ENCODE measurements around the gene CFAP92.

Gene CFAP92

DNA sequence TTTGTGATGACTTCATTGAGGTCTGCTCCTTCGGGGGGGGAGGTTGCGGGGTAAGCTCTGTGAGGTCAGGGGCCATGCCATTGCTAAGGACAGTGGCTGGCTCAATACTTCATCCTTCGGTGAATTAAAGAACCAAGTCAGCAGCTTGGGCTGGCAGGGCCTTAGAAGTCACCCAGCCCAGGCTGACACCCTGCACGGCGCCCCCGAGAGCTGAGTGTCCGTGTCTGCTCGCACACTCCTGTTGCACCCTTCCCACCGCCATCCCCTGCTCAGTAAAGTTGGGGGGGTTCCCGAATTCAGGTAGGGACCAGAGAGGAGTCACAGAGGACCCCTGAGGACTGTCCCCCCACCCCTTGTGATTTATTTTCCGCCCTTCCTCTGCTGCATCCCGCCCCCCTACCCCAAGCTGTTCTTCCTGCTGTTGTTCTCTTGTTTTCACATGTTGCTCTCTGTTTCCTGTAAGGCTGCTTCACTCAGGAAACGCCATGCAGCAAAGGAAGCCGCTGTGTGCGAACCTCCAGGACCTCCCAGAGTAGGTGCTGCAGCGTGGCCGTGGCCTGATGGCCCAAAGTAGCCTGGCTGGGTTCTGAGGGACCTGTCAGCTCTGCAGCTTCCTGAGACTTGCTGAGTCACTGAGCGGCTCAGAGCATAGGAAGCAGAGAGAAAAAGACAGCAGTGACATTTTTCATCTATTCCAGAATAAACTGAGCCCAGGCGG, 21.7 kb upstream of the CFAP92 start:
- DNase-seq (ENCODE audit: insufficient read length) (no peak), FAIRE-seq (no peak)
- TF ChIP-seq POLR2A (IDR thresholded peaks at IDR 0.05; ENCODE audit: low read depth, low read length): no peak
- TF ChIP-seq TAF1 (IDR thresholded peaks at IDR 0.05; ENCODE audit: borderline replicate concordance, low read depth, low read length): no peak
- TF ChIP-seq POLR2AphosphoS5 (IDR thresholded peaks at IDR 0.05; ENCODE audit: low read depth, low read length): no peak

DNA sequence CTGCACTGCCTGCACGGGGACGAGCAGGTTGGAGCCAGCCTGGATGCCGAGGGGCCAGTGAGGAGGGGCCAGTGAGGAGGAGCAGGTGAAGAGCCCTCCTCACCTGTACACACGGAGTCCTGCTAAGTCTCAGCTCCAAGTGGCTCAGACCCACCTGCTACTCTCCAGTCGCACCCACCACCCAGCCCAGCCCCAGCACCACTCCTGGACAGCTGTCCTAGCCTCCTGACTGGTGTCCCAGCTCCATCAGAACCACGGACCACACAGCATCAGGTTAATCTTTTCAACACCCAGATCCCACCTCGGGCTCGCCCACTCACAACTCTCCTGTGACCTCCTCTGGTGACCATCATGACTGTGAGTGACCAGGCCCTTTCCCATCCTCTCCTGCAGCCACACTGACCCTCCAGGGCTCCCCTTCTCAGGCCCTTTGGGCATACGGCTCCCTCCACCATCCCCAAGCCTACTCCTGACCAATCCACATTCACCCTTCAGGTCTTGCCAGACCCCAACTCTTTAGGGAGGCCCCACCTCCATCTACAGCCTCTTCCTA, 21.0 kb upstream of the CFAP92 start:
- FAIRE-seq (no peak), DNase-seq (ENCODE audit: insufficient read length) (no peak)
- TF ChIP-seq TAF1 (IDR thresholded peaks at IDR 0.05; ENCODE audit: borderline replicate concordance, low read depth, low read length) (no peak), POLR2A (IDR thresholded peaks at IDR 0.05; ENCODE audit: low read depth, low read length) (no peak), POLR2AphosphoS5 (IDR thresholded peaks at IDR 0.05; ENCODE audit: low read depth, low read length) (no peak)

DNA sequence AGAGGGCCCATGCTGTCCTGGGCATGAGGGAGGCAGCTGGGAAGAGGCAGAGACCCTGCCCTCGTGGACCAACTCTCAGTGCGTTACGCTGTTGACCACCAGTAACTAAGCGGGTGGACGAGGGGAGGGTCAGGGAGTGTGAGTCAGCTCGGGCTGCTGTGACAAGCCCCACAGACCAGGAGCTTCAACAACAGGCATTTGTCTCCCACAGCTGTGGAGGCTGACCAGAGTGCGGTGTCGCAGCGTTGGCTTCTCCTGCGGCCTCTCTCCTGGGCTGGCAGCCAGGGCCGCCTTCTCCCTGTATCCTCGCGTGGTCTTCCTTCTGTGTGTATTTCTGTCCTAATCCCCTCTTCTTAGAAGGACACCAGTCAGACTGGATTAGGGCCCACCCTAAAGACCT, 20.3 kb upstream of the CFAP92 start:
- no peak for FAIRE-seq
- TF ChIP-seq TAF1 (IDR thresholded peaks at IDR 0.05; ENCODE audit: borderline replicate concordance, low read depth, low read length): no peak
- no peak for TF ChIP-seq POLR2A (IDR thresholded peaks at IDR 0.05; ENCODE audit: low read depth, low read length)
- TF ChIP-seq POLR2AphosphoS5 (IDR thresholded peaks at IDR 0.05; ENCODE audit: low read depth, low read length): no peak
- no peak for DNase-seq (ENCODE audit: insufficient read length)

DNA sequence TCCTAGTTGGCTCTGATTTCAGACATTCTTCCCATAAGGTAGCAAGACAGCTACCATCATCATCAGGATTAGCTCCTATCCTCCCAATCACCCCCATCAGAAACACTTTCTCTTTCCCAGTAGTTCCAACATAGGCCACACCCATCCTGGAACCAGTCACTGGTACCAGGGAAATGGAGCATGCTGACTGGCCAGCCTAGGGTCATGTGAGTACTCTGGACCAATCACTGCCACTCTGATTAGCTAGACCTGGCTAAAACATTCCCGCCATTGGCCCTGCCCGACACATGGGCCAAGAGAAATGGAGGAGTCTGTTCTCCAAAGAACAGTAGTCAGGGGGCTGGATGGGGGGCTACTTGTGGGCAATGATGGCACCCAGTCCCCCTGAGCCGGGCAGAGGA, 19.6 kb upstream of the CFAP92 start:
- no peak for DNase-seq (ENCODE audit: insufficient read length)

GRCh38 chr3:129010310-129010956, 16.6 kb upstream of the CFAP92 start:
- no peak for FAIRE-seq
- TF ChIP-seq POLR2A (IDR thresholded peaks at IDR 0.05; ENCODE audit: low read depth, low read length): no peak
- TF ChIP-seq POLR2AphosphoS5 (IDR thresholded peaks at IDR 0.05; ENCODE audit: low read depth, low read length): no peak
- no peak for TF ChIP-seq TAF1 (IDR thresholded peaks at IDR 0.05; ENCODE audit: borderline replicate concordance, low read depth, low read length)
- no peak for DNase-seq (ENCODE audit: insufficient read length)

More for the DNA sequence above, 19.6 kb upstream of the CFAP92 start:
- FAIRE-seq: no peak
- TF ChIP-seq POLR2A (IDR thresholded peaks at IDR 0.05; ENCODE audit: low read depth, low read length) (no peak), TAF1 (IDR thresholded peaks at IDR 0.05; ENCODE audit: borderline replicate concordance, low read depth, low read length) (no peak), POLR2AphosphoS5 (IDR thresholded peaks at IDR 0.05; ENCODE audit: low read depth, low read length) (no peak)

- no peak for FAIRE-seq
- DNase-seq (ENCODE audit: insufficient read length): no peak
These were observed 15.4 kb upstream of the CFAP92 start for GRCh38 chr3:129009266-129009665.

GRCh38 chr3:129007792-129008191, 13.9 kb upstream of the CFAP92 start:
- no peak for TF ChIP-seq POLR2AphosphoS5 (IDR thresholded peaks at IDR 0.05; ENCODE audit: low read depth, low read length)
- TF ChIP-seq POLR2A (IDR thresholded peaks at IDR 0.05; ENCODE audit: low read depth, low read length): no peak
- no peak for TF ChIP-seq TAF1 (IDR thresholded peaks at IDR 0.05; ENCODE audit: borderline replicate concordance, low read depth, low read length)
- no peak for DNase-seq (ENCODE audit: insufficient read length)
- FAIRE-seq: no peak

More at GRCh38 chr3:129009266-129009665, 15.4 kb upstream of the CFAP92 start:
- TF ChIP-seq POLR2A (IDR thresholded peaks at IDR 0.05; ENCODE audit: low read depth, low read length): no peak
- no peak for TF ChIP-seq POLR2AphosphoS5 (IDR thresholded peaks at IDR 0.05; ENCODE audit: low read depth, low read length)
- TF ChIP-seq TAF1 (IDR thresholded peaks at IDR 0.05; ENCODE audit: borderline replicate concordance, low read depth, low read length): no peak

GRCh38 chr3:129006864-129007263, 13.0 kb upstream of the CFAP92 start:
- FAIRE-seq: no peak
- DNase-seq (ENCODE audit: insufficient read length): no peak
- TF ChIP-seq TAF1 (IDR thresholded peaks at IDR 0.05; ENCODE audit: borderline replicate concordance, low read depth, low read length): no peak
- no peak for TF ChIP-seq POLR2A (IDR thresholded peaks at IDR 0.05; ENCODE audit: low read depth, low read length)
- no peak for TF ChIP-seq POLR2AphosphoS5 (IDR thresholded peaks at IDR 0.05; ENCODE audit: low read depth, low read length)

GRCh38 chr3:129005526-129006303, 11.8 kb upstream of the CFAP92 start:
- no peak for DNase-seq (ENCODE audit: insufficient read length)
- TF ChIP-seq POLR2AphosphoS5 (IDR thresholded peaks at IDR 0.05; ENCODE audit: low read depth, low read length) (no peak), POLR2A (IDR thresholded peaks at IDR 0.05; ENCODE audit: low read depth, low read length) (no peak), TAF1 (IDR thresholded peaks at IDR 0.05; ENCODE audit: borderline replicate concordance, low read depth, low read length) (no peak)
- no peak for FAIRE-seq

GRCh38 chr3:129004639-129005295, 10.9 kb upstream of the CFAP92 start:
- no peak for TF ChIP-seq TAF1 (IDR thresholded peaks at IDR 0.05; ENCODE audit: borderline replicate concordance, low read depth, low read length)
- no peak for TF ChIP-seq POLR2A (IDR thresholded peaks at IDR 0.05; ENCODE audit: low read depth, low read length)
- TF ChIP-seq POLR2AphosphoS5 (IDR thresholded peaks at IDR 0.05; ENCODE audit: low read depth, low read length): no peak

More at GRCh38 chr3:129004639-129005295, 10.9 kb upstream of the CFAP92 start:
- no peak for DNase-seq (ENCODE audit: insufficient read length)
- no peak for FAIRE-seq

All from GM12892 (cell line).